Lower leg skin (tissue), 4 donors: ENCODE measurements around the gene CACFD1. TPM values are rescaled to one million over a fixed set of nuclear protein-coding genes. Genes with fewer than 3 reads are reported as not detected.

Experiments used
- DNase-seq, 2 donors: peaks; one replicate each; pipeline ENCODE4 v3.0.0-alpha.2; 2019; ENCODE audit warnings: low spot score in 2 of 2
- H3K4me3 ChIP-seq: fragments of 200-600 bp; sonication (generic); 2 replicates; pipeline ENCODE4 v1.5.1; 2017; ENCODE audit warnings: mild to moderate bottlenecking, low read depth; ENCODE audit not compliant: poor library complexity, severe bottlenecking
- POLR2A ChIP-seq, 2 donors: fragments of 450-650 bp; IDR thresholded peaks; one replicate each; pipeline ENCODE4 v1.6.1; 2016 to 2017; ENCODE audit warnings: antibody characterized with exemption in 2 of 2, mild to moderate bottlenecking in 1 of 2, moderate library complexity in 1 of 2
- WGBS, 2 donors: methylation state at CpG; one replicate each; pipeline ENCODE4 v1.1.5; 2018; 5-methylcytosine and 5-hydroxymethylcytosine counted together
- intact Hi-C: fragments of 100-400 bp; cut with DNase I; formaldehyde crosslinking; loops from one replicate; pipeline ENCODE4 v1.15.0; 2023; ENCODE audit warnings: low total_unique reads
- total RNA-seq, 4 donors: library from RNA; depleted of rRNA; stranded (reverse); fragments of >200 nt; gene quantifications; one replicate each; pipeline ENCODE4 v1.1.0, GENCODE V29; 2016
- TF ChIP-seq, protein P1 (sequence below), 3 donors: fragments of 450-650 bp; IDR thresholded peaks; one replicate each; pipeline ENCODE4 v1.5.1; 2016; ENCODE audit warnings: antibody characterized with exemption in 3 of 3, mild to moderate bottlenecking in 3 of 3, moderate library complexity in 2 of 3

Gene CACFD1
- total RNA-seq, 4 donors from 2014 or later, result 4.1 to 10.6 (median 8.0) TPM

DNA sequence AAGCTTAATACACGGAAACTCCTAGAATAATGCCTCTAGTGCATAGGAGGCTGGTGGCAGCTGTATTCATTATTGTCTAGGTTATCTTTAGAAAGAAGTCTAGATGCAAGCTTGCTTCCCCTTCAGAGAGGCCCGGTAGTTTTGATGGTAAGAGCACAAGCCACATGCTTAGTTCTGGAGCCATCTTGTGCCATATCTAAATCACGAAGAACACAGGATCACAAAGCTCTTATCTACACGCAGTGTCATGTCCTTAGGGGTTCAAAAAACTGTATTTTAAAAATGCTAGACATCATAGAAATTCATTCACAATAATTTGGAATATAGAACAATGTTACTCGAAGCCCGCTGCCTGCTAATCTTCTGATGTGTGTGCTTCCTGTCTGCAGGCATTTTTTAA lies 6.2 kb downstream of the CACFD1 start:
- intact Hi-C loops, result no loop called here
- 81 to 84% methylated on average over 6 of the region's 6 CpGs for WGBS, 2 donors
- no peak overlapping the region for H3K4me3 ChIP-seq
- TF ChIP-seq, protein P1, sequence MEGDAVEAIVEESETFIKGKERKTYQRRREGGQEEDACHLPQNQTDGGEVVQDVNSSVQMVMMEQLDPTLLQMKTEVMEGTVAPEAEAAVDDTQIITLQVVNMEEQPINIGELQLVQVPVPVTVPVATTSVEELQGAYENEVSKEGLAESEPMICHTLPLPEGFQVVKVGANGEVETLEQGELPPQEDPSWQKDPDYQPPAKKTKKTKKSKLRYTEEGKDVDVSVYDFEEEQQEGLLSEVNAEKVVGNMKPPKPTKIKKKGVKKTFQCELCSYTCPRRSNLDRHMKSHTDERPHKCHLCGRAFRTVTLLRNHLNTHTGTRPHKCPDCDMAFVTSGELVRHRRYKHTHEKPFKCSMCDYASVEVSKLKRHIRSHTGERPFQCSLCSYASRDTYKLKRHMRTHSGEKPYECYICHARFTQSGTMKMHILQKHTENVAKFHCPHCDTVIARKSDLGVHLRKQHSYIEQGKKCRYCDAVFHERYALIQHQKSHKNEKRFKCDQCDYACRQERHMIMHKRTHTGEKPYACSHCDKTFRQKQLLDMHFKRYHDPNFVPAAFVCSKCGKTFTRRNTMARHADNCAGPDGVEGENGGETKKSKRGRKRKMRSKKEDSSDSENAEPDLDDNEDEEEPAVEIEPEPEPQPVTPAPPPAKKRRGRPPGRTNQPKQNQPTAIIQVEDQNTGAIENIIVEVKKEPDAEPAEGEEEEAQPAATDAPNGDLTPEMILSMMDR (IDR thresholded peaks at IDR 0.05), result no peak
- TF ChIP-seq POLR2A (IDR thresholded peaks at IDR 0.05), result no peak
- no peak for DNase-seq

DNA sequence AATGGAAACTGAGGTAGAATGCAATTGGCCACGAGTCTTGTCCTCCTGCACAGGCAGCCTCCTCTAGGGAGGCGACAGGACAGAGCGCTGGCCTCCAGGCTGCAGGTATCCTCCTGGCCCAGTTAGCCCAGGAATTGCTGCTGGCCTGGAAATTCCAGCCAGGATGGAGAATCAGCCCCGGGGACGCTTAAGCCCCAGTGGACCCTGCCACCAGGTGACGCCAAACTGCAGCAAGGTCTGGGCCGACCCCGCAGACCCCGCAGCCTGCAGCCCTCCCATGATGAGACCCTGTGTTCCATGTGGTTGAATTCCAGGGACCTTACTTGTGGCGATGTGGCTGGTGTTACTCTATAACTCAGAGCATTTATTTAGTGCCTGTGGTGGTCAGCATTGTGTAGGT lies 7.3 kb downstream of the CACFD1 start:
- 83 to 90% methylated on average over 10 of the region's 10 CpGs for WGBS, 2 donors
- no peak for TF ChIP-seq POLR2A (IDR thresholded peaks at IDR 0.05)
- TF ChIP-seq, protein P1 (IDR thresholded peaks at IDR 0.05), result no peak
- DNase-seq, result no peak
- no peak overlapping the region for H3K4me3 ChIP-seq
- intact Hi-C loops, result no loop called here

DNA sequence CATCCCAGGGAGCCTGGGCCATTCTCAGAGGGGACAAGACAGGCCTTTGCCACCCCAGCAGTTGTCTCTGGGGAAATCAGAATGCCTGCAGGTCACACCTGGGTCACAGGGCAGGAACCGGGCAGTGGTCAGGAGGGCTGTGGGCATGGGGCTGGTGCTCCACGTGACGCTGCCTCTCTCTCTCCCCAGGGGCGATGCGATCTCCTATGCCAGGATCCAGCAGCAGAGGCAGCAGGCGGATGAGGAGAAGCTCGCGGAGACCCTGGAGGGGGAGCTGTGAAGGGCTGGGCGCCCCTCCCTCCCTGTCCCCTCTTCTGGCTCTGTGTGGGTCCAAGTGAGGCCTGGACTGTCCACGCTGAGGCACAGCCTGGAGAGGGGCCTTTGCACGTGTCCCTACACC lies 8.6 kb downstream of the CACFD1 start:
- 92 to 93% methylated on average over 11 of the region's 11 CpGs for WGBS, 2 donors
- no peak overlapping the region for H3K4me3 ChIP-seq
- DNase-seq, result no peak
- TF ChIP-seq, protein P1 (IDR thresholded peaks at IDR 0.05), result no peak
- no peak for TF ChIP-seq POLR2A (IDR thresholded peaks at IDR 0.05)
- intact Hi-C loops, result no loop called here

DNA sequence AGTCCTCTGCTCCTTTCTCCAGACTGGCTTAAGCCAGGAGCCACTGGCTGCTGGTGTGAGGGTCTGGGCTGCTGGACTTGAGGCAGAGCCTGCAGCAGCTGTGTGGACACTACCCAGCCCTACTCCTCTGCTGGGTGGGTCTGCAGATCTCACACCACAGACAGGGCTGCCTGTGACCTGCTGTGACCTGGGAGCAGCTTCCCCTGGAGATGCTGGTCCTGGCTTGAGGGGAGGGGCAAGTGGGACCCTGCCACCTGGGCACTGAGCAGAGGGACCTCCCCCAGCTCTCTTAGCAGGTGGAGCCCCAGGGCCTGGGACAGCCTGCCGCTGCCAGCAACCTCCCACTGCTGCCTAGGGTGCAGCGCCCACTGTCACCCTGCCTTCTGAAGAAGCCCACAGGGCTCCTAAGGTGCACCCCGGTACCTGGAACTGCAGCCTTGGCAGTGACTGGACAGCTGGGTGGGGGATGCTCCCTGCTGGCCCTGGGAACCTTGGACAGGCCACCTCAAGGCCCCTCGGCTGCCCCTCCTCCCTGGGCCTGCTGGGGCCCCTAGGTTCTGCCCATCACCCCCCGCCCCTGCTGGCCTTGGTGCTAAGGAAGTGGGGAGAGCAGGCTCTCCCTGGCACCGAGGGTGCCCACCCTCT lies 9.1 kb downstream of the CACFD1 start:
- DNase-seq, result no peak
- TF ChIP-seq POLR2A (IDR thresholded peaks at IDR 0.05), result no peak
- TF ChIP-seq, protein P1 (IDR thresholded peaks at IDR 0.05), result no peak
- 89 to 98% methylated on average over 5 to 6 of the region's 6 CpGs for WGBS, 2 donors
- H3K4me3 ChIP-seq, result no peak overlapping the region
- intact Hi-C loops, result no loop called here

DNA sequence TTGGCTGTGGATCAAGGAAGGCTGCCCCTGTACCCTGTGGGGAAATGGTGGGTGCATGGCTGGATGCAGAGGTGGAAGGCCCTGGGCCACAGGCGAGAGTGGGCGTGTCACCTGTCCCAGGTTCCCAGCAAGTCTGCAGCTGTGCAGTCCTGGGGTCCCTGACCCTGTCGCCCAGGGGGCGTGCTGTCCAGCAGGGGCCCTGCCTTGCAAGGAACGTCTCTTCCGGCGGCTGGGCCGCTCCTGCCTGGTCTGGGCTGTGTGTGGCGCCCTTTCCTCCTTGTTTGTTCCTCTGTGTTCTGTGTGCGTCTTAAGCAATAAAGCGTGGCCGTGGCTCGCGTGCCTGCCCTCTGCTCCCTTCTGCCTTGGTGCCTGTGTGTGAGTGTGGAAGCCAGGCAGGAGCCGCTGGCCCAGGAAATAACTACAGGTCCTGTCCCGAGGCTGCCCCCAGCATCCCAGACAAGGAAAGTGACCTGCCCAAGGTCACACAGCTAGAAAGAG lies 10.7 kb downstream of the CACFD1 start:
- H3K4me3 ChIP-seq, result no peak overlapping the region
- WGBS, 2 donors, result 86 to 87% methylated on average over 15 to 16 of the region's 16 CpGs
- TF ChIP-seq POLR2A (IDR thresholded peaks at IDR 0.05), result no peak
- TF ChIP-seq, protein P1 (IDR thresholded peaks at IDR 0.05), result no peak
- DNase-seq, result no peak
- intact Hi-C loops, result no loop called here

DNA sequence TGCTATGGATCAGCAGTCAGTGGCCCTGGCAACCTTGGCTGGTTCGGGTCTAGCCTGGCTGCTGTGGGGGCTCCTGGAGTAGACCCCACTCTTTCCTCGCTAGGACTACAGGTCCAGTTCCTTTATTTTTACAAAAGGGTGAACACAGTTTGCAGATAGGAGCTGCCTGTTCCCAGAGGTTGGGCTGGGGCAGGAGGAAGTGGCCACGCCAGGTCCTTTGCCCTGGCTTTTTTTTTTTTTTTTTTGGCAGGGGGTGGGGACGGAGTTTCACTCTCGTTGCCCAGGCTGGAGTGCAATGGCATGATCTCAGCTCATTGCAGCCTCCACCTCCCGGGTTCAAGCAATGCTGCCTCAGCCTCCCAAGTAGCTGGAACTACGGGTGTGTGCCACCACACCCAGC lies 11.2 kb downstream of the CACFD1 start:
- 82 to 89% methylated on average over 7 of the region's 7 CpGs for WGBS, 2 donors
- no peak overlapping the region for H3K4me3 ChIP-seq
- no peak for DNase-seq
- intact Hi-C loops, result no loop called here
- TF ChIP-seq, protein P1 (IDR thresholded peaks at IDR 0.05), result no peak
